OCI-LY7 (cell line): ENCODE data around the gene OXTR. TPM values are rescaled to one million over a fixed set of nuclear protein-coding genes. Genes with fewer than 3 reads are reported as not detected.

Source experiments
- BruUV-seq: library from RNA; stranded (reverse); fragments of 400-500 nt; replicated peaks from 2 replicates; lab custom pipeline; 2021; lab: Mats Ljungman, UMichigan
- CTCF ChIA-PET: fragments of 300-600 bp; sonication (Branson Sonifier 250); formaldehyde crosslinking; loops from one replicate; lab custom pipeline; 2022; ENCODE audit warnings: antibody characterized with exemption; ENCODE audit not compliant: unreplicated experiment; lab: Charles Lee
- POLR2A ChIA-PET: fragments of 300-600 bp; sonication (Branson Sonifier 250); formaldehyde crosslinking; loops from one replicate; lab custom pipeline; 2022; ENCODE audit warnings: antibody characterized with exemption; lab: Charles Lee
- DNase-seq: peaks from one replicate; pipeline ENCODE4 v3.0.0-alpha.2; 2015; ENCODE audit warnings: low spot score
- H2AFZ ChIP-seq: fragments of 200-600 bp; sonication (generic), shearing (Covaris generic); 2 replicates; pipeline ENCODE4 v1.6.1; 2014; ENCODE audit warnings: mild to moderate bottlenecking, antibody characterized with exemption, low read length, moderate library complexity
- H3K27ac ChIP-seq: fragments of 200-600 bp; sonication (generic); 2 replicates; pipeline ENCODE4 v1.5.1; 2014; ENCODE audit warnings: mixed run types, low read depth, mild to moderate bottlenecking, moderate library complexity, low read length, inconsistent platforms; ENCODE audit not compliant: poor library complexity, severe bottlenecking
- H3K36me3 ChIP-seq: fragments of 200-600 bp; sonication (generic); 2 replicates; pipeline ENCODE4 v1.6.1; 2014; ENCODE audit warnings: mild to moderate bottlenecking, antibody characterized with exemption, low read length, moderate library complexity, mixed read lengths; ENCODE audit not compliant: insufficient read depth
- H3K4me1 ChIP-seq: fragments of 200-600 bp; sonication (generic); 2 replicates; pipeline ENCODE4 v1.5.1; 2014; ENCODE audit warnings: mild to moderate bottlenecking, low read length; ENCODE audit not compliant: insufficient read depth, poor library complexity, severe bottlenecking
- H3K4me2 ChIP-seq: fragments of 200-600 bp; sonication (generic); 2 replicates; pipeline ENCODE4 v1.6.1; 2014; ENCODE audit warnings: mild to moderate bottlenecking, low read length
- H3K4me3 ChIP-seq: fragments of 200-600 bp; sonication (generic); 2 replicates; pipeline ENCODE4 v1.5.1; 2014; ENCODE audit warnings: mild to moderate bottlenecking, low read depth, low read length; ENCODE audit not compliant: poor library complexity, severe bottlenecking
- H3K79me2 ChIP-seq: fragments of 200-600 bp; sonication (generic); 2 replicates; pipeline ENCODE4 v1.6.1; 2016; ENCODE audit warnings: low read depth, mild to moderate bottlenecking, low read length, moderate library complexity, mixed read lengths; ENCODE audit not compliant: insufficient read depth
- H3K9me2 ChIP-seq: fragments of 200-600 bp; sonication (generic); 2 replicates; pipeline ENCODE4 v1.6.1; 2016; ENCODE audit warnings: mild to moderate bottlenecking, low read length, mixed read lengths; ENCODE audit not compliant: insufficient read depth
- H3K9me3 ChIP-seq: fragments of 200-600 bp; sonication (generic); 2 replicates; pipeline ENCODE4 v1.6.1; 2014; ENCODE audit warnings: mild to moderate bottlenecking, mixed run types, low read length, mixed read lengths
- H4K20me1 ChIP-seq: fragments of 200-600 bp; sonication (generic); 2 replicates; pipeline ENCODE4 v1.6.1; 2014; ENCODE audit warnings: mild to moderate bottlenecking, antibody characterized with exemption, low read length, moderate library complexity, mixed read lengths; ENCODE audit not compliant: insufficient read depth
- EZH2phosphoT487 ChIP-seq: fragments of 200-600 bp; sonication (generic); IDR thresholded peaks from 2 replicates; pipeline ENCODE4 v1.6.1; 2018; ENCODE audit warnings: low read depth, borderline replicate concordance, mild to moderate bottlenecking, mixed run types, antibody characterized with exemption, low read length, moderate library complexity, mixed read lengths
- intact Hi-C: fragments of 100-400 bp; cut with micrococcal nuclease; formaldehyde crosslinking; loops from one replicate; pipeline ENCODE4 v1.10.0; 2022; ENCODE audit not compliant: unreplicated experiment
- total RNA-seq, 2 experiments: library from RNA; depleted of rRNA in 1 of 2; stranded (reverse); fragments of >200 nt in 1 of 2; shearing (Covaris generic) in 1 of 2; gene quantifications; 2 replicates each; pipeline ENCODE4 v1.2.3, GENCODE V29; 2014 to 2022
- TF ChIP-seq, protein P1 (sequence below): fragments of 200-600 bp; sonication (generic); conservative IDR thresholded peaks from 2 replicates; pipeline ENCODE4 v1.5.1; 2014; ENCODE audit warnings: mild to moderate bottlenecking, antibody characterized with exemption, low read length, moderate library complexity, mixed read lengths

OXTR gene
- total RNA-seq, 2 experiments from 2014 or later = 0.82 to 2.0 TPM

DNA sequence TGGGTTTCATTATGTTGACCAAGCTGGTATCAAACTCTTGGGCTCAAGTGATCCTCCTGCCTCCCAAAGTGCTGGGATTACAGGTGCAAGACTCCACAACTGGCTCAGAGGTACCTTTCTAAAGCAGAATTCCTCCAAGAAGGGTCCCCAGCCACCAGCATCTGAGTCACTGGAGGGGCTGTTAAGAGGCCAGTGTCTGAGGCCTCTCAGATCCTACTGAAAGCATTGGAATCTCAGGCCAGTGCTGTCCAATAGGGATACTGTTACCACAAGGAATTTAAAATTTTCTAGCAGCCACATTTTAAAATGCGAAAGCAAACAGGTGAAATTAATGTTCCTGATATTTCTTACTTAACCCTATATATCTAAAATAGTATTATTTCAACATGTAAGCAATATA, 34.5 kb downstream of the OXTR start:
- no peak for DNase-seq
- no peaks in the 10 kb centered on the region for H3K36me3 ChIP-seq
- H3K9me3 ChIP-seq = no peaks in the 10 kb centered on the region
- no peak overlapping the region for H2AFZ ChIP-seq
- CTCF ChIA-PET = no interaction called here
- POLR2A ChIA-PET = no interaction called here
- no TSS peak for BruUV-seq
- H4K20me1 ChIP-seq = no peaks in the 10 kb centered on the region
- no peak overlapping the region for H3K4me3 ChIP-seq
- H3K79me2 ChIP-seq = no peaks in the 10 kb centered on the region
- H3K4me2 ChIP-seq = no peak overlapping the region
- intact Hi-C loops = no loop called here
- TF ChIP-seq EZH2phosphoT487 = no peak
- TF ChIP-seq, protein P1, sequence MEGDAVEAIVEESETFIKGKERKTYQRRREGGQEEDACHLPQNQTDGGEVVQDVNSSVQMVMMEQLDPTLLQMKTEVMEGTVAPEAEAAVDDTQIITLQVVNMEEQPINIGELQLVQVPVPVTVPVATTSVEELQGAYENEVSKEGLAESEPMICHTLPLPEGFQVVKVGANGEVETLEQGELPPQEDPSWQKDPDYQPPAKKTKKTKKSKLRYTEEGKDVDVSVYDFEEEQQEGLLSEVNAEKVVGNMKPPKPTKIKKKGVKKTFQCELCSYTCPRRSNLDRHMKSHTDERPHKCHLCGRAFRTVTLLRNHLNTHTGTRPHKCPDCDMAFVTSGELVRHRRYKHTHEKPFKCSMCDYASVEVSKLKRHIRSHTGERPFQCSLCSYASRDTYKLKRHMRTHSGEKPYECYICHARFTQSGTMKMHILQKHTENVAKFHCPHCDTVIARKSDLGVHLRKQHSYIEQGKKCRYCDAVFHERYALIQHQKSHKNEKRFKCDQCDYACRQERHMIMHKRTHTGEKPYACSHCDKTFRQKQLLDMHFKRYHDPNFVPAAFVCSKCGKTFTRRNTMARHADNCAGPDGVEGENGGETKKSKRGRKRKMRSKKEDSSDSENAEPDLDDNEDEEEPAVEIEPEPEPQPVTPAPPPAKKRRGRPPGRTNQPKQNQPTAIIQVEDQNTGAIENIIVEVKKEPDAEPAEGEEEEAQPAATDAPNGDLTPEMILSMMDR = no peak
- H3K4me1 ChIP-seq = no peaks in the 10 kb centered on the region
- no peaks in the 10 kb centered on the region for H3K9me2 ChIP-seq
- no peak overlapping the region for H3K27ac ChIP-seq

DNA sequence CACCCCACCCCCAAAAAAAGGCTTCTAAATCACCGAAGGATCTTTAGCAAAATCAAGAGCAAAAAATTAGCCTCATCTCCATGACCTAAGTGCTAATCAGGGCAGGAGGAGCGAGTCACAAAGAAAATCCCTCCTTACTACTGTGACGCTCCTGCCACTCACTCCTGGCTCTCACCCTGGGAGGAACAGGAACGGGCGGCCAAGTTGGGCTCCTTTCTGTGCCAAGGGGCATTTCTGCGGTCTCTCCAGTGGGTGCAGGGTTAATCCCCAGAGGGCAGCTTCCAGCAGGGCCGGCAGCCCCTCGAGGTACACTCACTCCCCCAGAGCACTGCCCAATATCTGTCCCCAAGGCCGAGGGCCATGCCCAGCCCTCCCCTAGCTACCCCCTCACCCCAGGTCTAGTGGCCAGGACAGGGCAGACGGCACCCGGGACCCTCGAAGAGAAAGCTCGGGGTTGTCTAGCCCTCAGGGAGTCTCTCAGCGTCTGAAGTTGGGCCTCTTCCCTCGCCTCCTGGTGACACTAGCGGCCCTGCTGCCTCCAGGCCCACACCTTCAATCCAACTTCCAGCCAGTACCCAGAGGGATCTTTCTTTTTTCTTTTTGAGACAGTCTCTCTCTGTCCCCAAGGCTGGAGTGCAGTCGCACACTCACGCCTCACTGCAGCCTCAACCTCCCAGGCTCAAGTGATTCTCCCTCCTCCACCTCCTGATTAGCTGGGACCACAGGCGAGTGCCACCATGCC, 35.1 kb downstream of the OXTR start:
- POLR2A ChIA-PET = no interaction called here
- Histone ChIP-seq H3K4me3 (no peak overlapping the region), H3K4me2 (no peak overlapping the region), H3K9me2 (no peaks in the 10 kb centered on the region), H3K27ac (no peak overlapping the region), H3K9me3 (no peaks in the 10 kb centered on the region), H3K79me2 (no peaks in the 10 kb centered on the region), H3K4me1 (no peaks in the 10 kb centered on the region), H2AFZ (no peak overlapping the region), H3K36me3 (no peaks in the 10 kb centered on the region), H4K20me1 (no peaks in the 10 kb centered on the region)
- CTCF ChIA-PET = no interaction called here
- TF ChIP-seq, protein P1 = no peak
- TF ChIP-seq EZH2phosphoT487 = no peak
- BruUV-seq = no TSS peak
- no peak for DNase-seq
- intact Hi-C loops = no loop called here
